PC-9 (cell line): ENCODE measurements around the gene CCDC81.

Experiments
- EZH2 ChIP-seq: fragments of 200-600 bp; sonication (generic); IDR thresholded peaks from 2 replicates; pipeline ENCODE4 v1.8.0; 2017; ENCODE audit warnings: antibody characterized with exemption, low read depth
- TF ChIP-seq, protein P1 (sequence below): fragments of 200-600 bp; sonication (generic); conservative IDR thresholded peaks from 2 replicates; pipeline ENCODE4 v1.6.1; 2017; ENCODE audit warnings: mixed run types, antibody characterized with exemption, mild to moderate bottlenecking, moderate library complexity

DNA sequence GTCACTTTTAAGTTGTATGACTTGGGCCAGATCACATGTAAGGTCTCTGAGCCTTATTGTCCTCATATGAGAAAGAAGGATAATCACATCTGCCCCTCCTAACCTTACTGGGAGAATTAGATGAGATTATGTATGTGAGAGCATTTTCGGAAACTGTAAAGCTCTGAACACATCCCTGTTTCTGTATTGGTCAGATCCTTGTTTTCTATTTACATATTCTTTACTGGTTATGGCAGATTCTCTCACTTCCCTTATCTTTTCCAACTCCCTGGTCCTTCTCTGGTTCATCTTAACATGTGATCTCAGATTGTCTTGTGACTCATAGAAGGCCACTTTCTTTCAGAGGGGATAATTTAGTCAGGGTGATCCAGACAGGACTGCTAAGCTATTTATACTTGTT lies 41.8 kb downstream of the CCDC81 start:
- TF ChIP-seq, protein P1, sequence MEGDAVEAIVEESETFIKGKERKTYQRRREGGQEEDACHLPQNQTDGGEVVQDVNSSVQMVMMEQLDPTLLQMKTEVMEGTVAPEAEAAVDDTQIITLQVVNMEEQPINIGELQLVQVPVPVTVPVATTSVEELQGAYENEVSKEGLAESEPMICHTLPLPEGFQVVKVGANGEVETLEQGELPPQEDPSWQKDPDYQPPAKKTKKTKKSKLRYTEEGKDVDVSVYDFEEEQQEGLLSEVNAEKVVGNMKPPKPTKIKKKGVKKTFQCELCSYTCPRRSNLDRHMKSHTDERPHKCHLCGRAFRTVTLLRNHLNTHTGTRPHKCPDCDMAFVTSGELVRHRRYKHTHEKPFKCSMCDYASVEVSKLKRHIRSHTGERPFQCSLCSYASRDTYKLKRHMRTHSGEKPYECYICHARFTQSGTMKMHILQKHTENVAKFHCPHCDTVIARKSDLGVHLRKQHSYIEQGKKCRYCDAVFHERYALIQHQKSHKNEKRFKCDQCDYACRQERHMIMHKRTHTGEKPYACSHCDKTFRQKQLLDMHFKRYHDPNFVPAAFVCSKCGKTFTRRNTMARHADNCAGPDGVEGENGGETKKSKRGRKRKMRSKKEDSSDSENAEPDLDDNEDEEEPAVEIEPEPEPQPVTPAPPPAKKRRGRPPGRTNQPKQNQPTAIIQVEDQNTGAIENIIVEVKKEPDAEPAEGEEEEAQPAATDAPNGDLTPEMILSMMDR = no peak
- TF ChIP-seq EZH2 = no peak
